Activated CD4-positive, alpha-beta T cell treated with anti-CD3 and anti-CD28 coated beads for 48 hours (primary cell): ENCODE data around the gene MIDN.
A peak's percentile ranks its signal among the peaks of the same experiment; 100 is the strongest.

Experiments
- DNase-seq: peaks from one replicate; pipeline ENCODE4 v3.0.0-alpha.2; 2020

The MIDN gene

GRCh38 chr19:1283917-1284292 is 35.5 kb downstream of the MIDN start:
- no peak for DNase-seq

DNA sequence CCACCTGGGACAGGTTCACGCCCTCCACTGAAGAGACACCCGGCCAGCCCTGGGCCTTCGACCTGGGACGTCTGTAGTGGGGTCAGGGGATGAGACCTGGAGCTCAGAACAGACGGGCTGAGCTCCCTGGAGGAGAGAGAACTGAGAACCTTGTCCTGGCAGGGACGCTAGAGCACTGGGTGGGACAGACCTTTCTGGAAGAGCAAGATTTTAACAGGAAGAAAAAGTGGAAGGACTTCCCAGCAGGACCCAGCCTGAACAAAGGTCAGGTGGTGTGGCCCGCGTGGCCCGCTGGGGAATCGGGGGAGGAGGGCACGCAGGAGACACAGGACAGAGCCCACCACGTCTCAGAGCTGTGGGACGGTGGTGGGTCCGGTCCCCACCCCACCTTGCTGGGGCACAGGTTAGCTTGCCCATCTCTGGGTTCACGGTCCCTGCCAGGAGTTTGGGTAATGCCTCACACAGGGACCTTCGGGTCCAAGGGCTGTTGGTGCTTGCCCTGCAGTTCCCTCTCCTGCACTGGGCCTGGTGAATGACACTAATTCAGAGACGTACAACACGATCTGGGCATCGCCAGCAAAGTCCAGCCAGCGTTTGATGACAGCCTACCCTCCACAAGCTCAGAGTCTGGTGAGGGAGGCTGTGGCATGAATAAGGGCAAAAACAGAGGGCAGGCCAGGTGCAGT is 36.1 kb downstream of the MIDN start:
- no peak for DNase-seq

- no peak for DNase-seq
These were observed 36.8 kb downstream of the MIDN start for GRCh38 chr19:1284979-1285736.

DNA sequence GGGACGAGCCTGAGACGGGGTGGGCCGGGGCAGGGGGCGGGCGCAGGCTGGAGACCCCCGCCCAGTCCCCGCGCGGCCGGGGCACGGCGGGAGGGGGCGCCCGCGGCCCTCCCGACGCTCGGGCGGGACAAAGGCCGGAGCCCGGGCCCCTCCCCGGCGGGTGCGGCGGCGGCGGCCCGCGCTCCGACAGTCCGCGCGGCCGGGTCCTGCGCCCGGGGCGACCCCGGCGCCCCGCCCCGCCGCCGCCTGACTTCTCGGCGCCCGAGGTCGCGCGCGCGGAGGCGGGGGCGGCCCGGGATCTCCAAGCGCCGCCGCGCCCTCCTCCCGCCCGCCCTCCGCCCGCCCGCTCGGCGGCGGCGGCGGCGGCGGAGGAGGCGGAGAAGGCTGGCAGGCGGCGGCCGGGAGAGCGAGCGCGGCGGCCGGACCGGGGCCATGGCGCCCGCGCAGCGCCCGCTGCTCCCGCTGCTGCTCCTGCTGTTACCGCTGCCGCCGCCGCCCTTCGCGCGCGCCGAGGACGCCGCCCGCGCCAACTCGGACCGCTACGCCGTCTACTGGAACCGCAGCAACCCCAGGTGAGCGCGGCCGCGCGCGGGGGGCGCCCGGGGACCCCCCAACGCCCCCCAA is 37.5 kb downstream of the MIDN start, which contains the start of gene EFNA2:
TSS of gene EFNA2 (plus strand) at position 137 of the 624 bp plus-strand sequence. CDS start at position 433, 296 bp downstream.
- no peak for DNase-seq

GRCh38 chr19:1286487-1287353 is 38.3 kb downstream of the MIDN start:
- no peak for DNase-seq

DNA sequence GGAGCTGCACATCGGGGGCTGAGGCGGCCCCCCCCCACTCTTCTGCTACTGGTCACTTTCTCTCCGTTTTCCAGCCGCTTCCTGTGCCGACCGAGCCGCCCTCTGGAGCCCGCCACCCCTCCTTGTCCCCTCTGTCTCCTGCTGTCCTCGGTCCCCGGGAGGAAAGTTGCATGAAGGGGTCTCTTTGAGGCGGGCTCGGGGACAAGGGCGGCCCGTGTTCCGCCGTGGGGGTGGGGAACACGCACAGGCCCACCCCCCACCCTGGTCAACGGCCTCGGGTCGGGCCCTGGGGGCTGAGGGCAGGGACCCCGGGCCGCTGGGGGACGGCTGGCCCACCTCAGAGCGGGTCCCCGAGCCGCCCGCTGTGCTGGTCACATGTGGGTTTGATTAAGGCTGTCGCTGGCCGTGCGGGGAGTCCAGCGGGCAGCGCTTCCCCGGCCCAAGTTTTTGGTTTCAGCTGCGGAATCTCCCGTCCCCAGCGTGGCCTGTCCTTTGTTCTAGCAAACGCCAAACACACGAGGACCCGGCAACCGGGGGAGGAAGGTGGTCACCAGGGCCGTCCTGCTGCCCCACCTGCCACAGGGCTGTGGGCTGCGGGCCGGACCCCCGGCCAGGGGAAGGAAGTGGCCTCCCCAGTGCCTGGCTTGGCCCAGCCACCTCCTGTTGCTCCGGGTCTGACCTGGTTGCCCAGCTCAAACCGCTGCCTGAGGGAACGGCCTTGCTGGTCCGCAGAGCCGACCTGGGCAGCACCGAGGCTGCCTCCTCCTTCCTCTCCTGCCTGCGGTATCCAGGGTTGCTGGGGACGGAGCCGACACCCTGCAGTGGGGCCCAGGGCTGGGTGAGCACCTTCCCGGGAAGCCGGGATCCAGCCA is 39.2 kb downstream of the MIDN start:
- no peak for DNase-seq

DNA sequence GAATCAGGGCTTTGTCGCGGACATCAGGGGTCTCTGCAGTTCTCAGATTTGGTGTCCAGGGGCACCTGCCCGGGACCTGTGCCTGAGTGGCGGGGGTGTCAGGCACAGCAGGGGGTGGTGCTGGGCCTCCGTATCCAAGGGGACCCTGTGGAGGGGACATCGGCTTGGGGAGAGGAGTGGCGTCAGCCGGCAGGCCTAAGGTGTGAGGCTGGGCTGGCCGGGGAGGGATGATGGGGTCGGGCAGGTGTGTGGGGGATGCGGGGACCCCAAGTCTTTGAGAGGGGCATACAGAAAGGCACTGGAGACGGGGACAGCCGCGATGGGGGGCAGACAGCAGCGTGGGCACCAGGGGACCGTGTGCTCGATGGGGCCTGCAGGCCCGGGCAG is 39.8 kb downstream of the MIDN start:
- DNase-seq: no peak

- no peak for DNase-seq
These were observed 40.7 kb downstream of the MIDN start for GRCh38 chr19:1288833-1289685.

GRCh38 chr19:1289686-1290025 is 41.3 kb downstream of the MIDN start:
- no peak for DNase-seq

GRCh38 chr19:1290196-1290702 is 41.9 kb downstream of the MIDN start:
- DNase-seq: no peak

- no peak for DNase-seq
These were observed 42.6 kb downstream of the MIDN start for GRCh38 chr19:1290703-1291651.

DNA sequence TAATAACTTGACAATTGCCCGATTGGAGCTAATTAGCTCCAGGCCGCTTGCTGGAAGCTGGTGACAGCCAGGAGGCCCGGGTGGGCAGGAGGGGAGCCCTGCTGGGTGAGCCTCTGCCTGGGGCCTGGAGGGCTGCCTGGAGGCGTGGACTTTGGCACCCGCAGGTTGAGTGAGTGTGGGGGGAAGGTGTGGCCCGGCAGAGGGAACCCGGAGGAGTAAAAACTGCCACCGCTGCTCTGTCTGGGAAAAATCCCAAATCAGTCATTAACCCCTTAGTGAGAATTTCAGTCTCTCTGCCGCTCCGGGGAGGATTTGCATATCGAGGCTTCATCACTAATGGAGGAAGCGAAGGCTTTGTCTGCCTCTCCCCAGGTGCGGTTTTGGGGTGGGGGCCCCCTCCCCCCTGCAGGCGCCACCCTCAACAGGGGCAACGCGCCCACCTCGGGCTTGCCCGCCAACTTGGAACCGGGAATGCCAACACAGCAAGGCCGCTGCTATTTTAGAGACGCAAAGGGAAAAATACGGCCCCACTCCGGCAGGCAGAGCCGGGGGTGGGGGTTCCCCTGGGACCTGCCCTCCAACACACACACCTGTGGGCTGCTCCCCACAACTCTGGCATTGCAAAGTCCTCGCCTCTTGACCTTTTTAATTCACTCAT is 43.5 kb downstream of the MIDN start:
- no peak for DNase-seq

DNA sequence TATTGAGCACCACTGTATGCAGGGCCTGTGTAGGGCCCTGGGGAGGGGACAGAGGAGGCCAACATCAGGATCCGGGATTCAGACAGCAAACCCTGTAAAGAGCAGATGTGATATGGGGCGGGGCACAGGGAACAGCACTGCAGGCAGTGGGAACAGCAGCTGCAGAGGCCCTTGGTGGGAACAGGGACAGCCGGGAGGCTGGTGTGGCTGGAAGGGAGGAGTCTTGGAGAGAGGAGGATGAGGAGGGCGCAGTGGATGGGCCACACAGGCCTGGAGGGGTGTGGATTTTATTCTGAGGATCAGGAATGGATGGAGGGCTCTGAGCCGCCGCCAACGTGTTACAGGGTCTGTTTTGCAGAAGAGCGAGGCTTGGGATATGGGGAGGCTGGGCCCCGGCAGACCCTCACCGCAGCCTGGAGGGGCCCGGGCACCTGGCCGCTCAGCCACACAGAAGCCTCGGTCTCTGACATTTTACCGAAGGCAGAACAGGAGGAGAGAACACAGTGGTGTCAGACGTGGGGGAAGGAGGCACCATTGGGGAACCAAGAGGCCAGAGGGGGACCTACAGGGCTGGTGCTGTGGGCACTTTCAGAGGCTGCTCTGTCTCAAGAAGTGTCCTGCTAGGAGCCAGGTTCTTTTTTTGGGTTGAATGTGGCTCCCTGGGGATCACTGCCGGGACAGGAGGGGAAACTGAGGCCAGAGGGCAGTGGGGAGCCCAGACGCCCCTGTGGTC is 44.2 kb downstream of the MIDN start:
- DNase-seq: no peak

DNA sequence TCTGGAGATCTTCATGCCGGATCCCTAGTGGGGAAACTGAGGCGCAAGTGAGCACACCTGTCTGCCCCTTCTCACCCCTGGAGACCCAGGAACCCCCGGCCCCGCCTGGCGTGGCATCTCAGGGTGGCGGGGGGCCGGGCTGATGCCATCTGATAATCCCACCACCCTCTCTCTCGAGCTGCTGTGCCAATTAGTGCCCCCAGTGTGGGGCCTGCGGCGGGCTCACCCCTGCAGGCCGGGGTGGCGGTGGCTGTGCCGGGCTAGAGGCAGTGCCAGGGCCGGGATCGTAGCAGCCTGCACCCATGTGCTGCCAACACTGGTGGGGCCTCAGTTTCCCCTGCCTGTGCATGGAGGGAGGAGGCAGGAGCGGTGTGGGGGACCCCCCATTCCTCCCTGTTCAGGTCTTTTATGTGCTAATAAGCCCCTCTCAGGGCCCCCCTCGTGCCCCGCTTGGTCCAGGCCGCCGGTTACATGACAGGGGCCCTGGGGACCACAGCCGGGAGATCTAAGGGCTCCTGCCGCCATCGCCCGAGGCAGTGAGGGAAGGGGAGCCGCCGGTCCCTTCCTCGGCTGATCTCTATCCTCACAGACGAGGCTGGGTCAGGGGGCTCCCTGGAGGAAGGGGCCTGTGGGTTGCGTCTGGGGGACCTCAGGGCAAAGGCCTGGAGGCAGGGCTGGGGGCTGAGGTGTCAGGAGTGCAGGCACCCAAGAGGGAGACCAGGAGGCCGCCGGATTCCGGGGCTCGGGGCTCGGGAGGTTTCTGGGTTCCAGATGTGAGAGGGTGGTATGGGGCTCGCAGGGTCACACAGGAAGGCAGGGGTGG is 45.6 kb downstream of the MIDN start:
- no peak for DNase-seq

DNA sequence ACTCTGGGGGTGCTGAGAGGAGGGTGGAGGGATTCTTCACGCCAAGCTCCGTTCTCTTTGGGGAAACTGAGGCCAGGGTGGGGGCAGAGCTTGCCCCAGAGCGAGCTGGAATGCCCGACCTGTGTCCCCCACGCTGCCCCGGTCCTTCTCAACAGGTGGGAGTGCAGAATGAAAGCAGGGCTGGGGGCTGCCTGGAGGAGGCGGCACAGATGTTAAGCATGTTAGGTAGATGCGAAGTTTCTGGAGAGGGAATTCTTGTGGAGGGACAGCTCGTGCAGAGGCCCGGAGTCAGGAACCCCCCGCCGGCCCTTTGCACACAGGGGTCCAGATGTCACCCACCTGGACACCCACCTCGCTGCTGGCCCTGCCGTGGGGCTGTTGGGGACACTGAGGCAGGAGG is 46.3 kb downstream of the MIDN start:
- DNase-seq: no peak

- DNase-seq: peak; percentile 66
These were observed 47.0 kb downstream of the MIDN start for GRCh38 chr19:1295169-1296012.

DNA sequence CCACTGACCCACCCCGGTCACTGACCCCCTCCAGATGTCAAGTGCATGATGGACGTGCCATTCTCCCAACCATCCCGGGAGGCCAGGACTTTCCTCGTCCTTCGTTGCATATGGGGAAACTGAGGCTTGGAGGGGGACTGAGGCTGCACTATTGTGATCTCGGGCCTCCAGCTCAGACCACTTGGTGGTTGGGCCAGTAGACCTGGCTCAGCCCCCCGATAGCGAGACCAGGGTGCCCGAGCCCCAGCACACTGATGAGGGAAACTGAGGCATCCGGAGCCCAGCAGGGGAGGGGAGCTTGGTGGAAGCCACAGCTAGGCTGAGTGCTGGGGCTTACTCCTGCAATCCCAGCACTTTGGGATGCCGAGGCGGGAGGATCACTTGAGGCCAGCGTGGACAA is 47.7 kb downstream of the MIDN start:
- DNase-seq: no peak
